Neural progenitor cell (in vitro differentiated cells): ENCODE results near the gene LMF2.

ENCODE experiments used
- CTCF ChIP-seq: fragments of 200-600 bp; sonication (generic); IDR thresholded peaks from 2 replicates; pipeline ENCODE4 v1.5.1; 2017; ENCODE audit warnings: antibody characterized with exemption, mild to moderate bottlenecking
- EZH2 ChIP-seq: fragments of 200-600 bp; sonication (generic); IDR thresholded peaks from 2 replicates; pipeline ENCODE4 v1.6.1; 2017; ENCODE audit warnings: antibody characterized with exemption, mild to moderate bottlenecking, moderate library complexity

- TF ChIP-seq CTCF (no peak), EZH2 (no peak)
These were observed 9.4 kb upstream of the LMF2 start for GRCh38 chr22:50516891-50517290.
